Right kidney (tissue), 1 donor: ENCODE results near the gene CNOT8.

Experiments
- DNase-seq: peaks from one replicate; pipeline ENCODE4 v3.0.0-alpha.2; 2016

CNOT8 gene

GRCh38 chr5:154917757-154918156 lies 59.3 kb downstream of the CNOT8 start:
- no peak for DNase-seq

DNA sequence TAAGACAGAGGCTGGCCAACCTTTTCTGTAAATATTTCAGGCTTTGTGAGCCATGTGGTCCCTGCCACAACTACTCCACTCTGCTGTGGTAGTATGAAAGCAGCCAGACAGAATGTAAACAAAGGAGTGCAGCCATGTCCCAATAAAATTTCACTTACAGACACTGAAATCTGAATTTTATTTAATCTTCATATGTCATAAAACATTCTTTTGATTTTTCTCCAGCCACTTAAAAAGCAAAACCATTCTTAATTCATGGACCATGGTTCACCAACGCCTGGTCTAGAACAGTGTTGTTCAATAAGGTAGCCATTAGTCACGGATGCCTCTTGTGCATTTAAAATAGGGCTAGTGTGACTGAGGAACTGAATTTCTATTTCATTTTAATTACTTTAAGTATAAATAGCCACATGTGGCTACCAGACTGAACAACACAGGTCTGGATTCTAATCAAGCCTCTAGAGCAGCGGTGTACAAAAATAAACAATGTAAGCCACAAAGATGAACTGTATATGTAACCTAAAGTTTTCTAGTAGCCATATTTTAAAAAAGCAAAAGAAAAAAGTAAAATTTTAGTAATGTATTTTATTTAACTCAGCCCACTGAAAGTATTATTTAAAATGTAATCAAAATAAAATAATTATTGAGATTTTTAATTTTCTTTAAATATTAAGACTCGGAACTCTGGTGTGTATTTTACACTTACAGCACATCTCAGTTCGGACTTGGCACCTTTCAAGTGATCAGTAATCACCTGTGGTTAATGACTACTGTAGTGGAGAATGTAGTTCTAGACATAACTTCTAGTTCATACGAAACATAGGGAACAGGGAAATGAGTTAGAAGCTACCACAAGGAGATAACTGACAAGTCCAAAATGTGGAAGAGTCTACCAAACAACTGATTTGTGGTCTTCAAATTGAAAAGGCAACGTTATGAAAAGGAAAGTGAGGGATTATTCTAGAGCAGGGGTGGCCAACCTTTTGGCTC lies 65.3 kb downstream of the CNOT8 start:
- no peak for DNase-seq
